HG03025 (cell line): ENCODE measurements around the gene SNX11.

Experiments
- ATAC-seq: cut with Tn5 transposase; IDR thresholded peaks from one replicate; pipeline ENCODE4 v1.9.1; 2021; ENCODE audit warnings: mild to moderate bottlenecking, moderate library complexity; ENCODE audit not compliant: unreplicated experiment, low FRiP score

The SNX11 gene

GRCh38 chr17:48093341-48094045 lies 14.1 kb upstream of the SNX11 start:
- no peak for ATAC-seq

DNA sequence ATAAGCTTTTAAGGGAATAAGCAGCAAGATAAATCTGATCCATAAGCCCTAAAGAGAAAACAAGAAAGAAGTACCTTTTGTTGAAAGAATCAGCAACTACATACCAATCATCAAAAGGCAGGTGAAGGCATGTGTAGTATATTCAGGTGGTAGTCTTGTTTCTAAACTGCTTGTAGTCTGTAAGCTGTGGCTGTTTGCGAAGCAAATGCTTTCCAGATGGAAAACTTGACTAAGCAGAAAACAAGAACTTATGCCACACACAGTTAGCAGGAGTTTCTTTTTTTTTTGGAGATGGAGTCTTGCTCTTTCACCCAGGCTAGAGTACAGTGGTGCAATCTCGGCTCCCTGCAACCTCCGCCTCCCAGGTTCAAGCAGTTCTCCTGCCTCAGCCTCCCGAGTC lies 12.0 kb upstream of the SNX11 start:
- ATAC-seq, result no peak

DNA sequence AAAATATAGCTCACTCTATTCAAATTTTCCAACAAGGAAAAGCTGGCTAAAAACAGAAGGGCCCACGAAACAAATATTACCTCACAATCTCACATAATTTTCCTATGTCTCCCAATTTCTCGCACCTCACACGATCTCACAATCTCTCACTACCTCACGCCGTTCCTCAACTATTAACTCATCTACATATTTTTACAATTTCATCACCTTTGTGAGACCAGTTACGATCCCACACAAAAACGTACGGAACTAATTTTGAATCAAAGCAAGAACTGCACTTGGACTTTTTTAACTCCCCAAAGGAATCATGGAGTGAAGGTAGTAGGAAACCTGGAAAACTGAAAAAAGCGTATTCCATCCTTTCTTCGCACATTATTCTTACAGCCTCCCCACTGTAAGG lies 7.4 kb upstream of the SNX11 start:
- no peak for ATAC-seq

- no peak for ATAC-seq
Observed at GRCh38 chr17:48100591-48101011, 7.0 kb upstream of the SNX11 start.

GRCh38 chr17:48101012-48101720 lies 6.4 kb upstream of the SNX11 start, which contains the start of gene CBX1:
CBX1 (minus strand) TSS chr17:48101478; CDS start chr17:48077004, 24,474 bp downstream.
- ATAC-seq, result peak; percentile 78

DNA sequence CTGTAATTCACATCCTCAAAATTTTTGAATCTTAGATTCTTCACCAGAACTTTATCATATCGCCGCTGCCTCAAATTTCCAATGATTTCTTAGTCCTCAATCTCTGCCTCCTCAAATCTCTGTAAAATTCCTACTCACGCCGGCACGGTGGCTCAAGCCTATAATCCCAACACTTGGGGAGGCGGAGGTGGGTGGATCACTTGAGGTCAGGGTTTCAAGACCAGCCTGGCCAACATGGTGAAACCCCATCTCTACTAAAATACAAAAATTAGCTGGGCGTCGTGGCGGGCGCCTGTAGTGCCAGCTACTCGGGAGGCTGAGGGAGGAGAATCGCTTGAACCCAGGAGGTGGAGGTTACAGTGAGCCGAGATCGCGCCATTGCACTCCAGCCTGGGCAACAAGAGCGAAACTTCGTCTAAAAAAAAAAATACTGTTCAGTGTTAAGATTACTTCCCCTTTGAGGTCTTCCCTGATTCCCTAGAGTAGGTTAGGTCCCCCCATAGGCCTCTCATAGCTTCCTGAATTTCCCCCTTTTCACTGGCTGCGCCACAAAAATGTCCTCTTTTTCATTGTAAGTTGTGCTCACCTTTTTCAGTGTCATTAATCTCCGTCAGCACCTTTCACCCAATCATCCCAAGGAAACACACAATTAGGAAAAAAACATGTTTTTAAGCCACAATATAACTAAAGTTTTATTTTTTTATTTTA lies 5.4 kb upstream of the SNX11 start:
- ATAC-seq, result no peak

GRCh38 chr17:48102798-48103715 lies 4.5 kb upstream of the SNX11 start:
- ATAC-seq, result no peak

- ATAC-seq, result no peak
Observed at GRCh38 chr17:48104440-48104839, 3.1 kb upstream of the SNX11 start.

- ATAC-seq, result no peak
Observed at GRCh38 chr17:48106802-48107136, 797 bp upstream of the SNX11 start.

GRCh38 chr17:48110761-48111160 lies 3.2 kb downstream of the SNX11 start:
- ATAC-seq, result no peak

GRCh38 chr17:48111937-48112241 lies 4.3 kb downstream of the SNX11 start:
- ATAC-seq, result no peak

DNA sequence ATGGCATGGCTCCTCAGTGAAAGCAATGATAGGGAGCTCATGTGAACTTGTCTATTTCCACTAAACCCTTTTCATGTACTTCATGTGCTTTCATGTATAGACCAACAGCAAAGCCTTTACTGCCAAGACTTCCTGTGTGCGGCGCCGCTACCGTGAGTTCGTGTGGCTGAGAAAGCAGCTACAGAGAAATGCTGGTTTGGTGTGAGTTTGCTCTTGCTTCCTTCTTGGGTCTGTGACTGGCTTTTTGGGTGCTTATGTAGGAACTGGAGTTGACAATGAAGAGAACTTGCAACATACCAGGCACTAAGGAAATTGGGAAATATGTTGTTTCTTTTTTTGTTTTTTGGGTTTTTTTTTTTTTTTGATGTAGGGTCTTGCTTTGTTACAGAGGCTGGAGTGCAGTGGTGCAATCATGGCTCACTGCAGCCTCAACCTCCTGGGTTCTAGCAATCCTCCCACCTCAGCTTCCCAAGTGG lies 5.7 kb downstream of the SNX11 start:
- ATAC-seq, result no peak

GRCh38 chr17:48121923-48122664 lies 14.5 kb downstream of the SNX11 start:
- ATAC-seq, result no peak

DNA sequence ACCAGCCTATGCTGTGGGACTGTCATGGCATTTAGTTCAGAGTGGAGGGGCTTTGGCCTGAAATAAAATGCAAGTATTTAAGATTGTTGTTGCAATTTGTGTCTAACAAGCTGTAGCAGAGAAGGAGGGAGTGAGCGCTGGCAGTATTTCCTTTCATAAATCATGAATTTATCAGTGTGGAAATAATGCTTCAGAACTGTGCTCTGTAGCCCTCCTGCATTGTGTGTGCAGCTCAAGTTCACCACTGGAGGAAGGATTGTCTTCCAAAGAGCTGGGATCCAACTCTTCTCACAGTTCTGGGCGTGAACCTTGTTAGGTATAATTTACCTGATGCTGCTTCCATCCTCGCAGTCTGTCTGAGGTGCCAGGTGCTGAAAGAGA lies 15.1 kb downstream of the SNX11 start:
- ATAC-seq, result no peak

DNA sequence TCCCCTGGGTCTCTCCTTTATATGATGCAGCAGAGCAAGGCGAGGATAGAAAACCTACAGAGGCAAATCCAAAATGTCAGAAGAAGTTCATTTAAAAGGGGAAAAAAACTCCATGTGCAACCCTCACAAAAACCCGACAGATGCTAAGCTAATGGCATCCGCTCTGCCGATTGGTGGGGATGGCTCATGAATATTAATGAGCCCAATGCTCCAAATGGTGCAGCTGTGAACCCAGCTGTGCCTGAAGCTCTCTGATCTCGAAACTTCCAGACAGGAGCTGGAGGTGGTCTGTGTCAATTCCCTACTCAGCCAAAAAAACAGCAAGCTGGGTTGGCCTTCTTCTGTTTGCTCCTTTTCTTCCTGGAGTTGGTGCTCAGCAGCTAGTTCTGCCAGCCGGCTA lies 15.5 kb downstream of the SNX11 start:
- ATAC-seq, result no peak

GRCh38 chr17:48123776-48124388 lies 16.3 kb downstream of the SNX11 start:
- no peak for ATAC-seq

DNA sequence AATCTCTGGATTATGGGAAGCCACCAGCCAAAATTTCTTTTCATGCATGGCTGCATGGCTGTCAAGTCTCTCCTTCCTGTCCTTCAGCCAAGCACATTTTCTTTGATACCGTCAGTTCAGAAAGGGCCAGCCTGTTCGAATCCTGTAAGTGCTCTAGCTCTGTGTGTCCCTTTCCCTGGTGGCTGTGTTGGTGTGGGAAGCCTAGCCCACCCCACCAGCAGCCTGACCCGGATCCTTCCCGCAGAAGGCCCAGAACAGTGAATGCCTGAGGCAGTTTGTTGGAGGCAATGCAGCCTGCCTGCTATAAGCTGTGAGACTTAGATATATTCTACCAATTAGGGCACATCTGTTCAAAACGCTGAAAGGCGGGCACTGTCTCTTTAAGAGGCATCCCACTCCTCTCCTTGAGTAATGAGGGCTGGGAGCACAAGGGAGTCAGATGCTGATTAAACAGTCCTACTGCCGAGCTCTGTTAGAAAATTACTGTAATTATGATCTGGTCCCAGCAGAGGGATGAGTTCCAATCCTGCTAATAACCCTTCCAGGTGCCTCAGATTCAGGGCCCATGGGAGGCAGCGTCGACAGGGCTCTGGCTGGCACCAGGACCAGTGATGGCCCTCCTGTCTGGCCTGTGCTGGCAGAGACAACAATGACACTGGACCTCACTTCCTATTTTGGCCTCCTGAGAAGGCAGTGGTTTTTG lies 18.4 kb downstream of the SNX11 start:
- no peak for ATAC-seq

- no peak for ATAC-seq
Observed at GRCh38 chr17:48126532-48126850, 18.9 kb downstream of the SNX11 start.
